Middle frontal gyrus (tissue), 1 donor: ENCODE data around the gene ISG20L2.
A peak's percentile ranks its signal among the peaks of the same experiment; 100 is the strongest.

ENCODE experiments used
- DNase-seq: peaks from one replicate; pipeline ENCODE4 v3.0.0-alpha.2; 2015; ENCODE audit warnings: low spot score; ENCODE audit errors: extremely low spot score

ISG20L2 gene

GRCh38 chr1:156690675-156691036 lies 37.9 kb downstream of the ISG20L2 start:
- DNase-seq, result no peak

GRCh38 chr1:156689953-156690674 lies 38.5 kb downstream of the ISG20L2 start:
- DNase-seq, result no peak

- DNase-seq, result no peak
Observed at GRCh38 chr1:156689035-156689952, 39.3 kb downstream of the ISG20L2 start.

- DNase-seq, result no peak
Observed at GRCh38 chr1:156684227-156684782, 44.3 kb downstream of the ISG20L2 start.

GRCh38 chr1:156682166-156682890 lies 46.2 kb downstream of the ISG20L2 start:
- DNase-seq, result no peak

GRCh38 chr1:156681196-156681960 lies 47.2 kb downstream of the ISG20L2 start:
- DNase-seq, result no peak

GRCh38 chr1:156680056-156680455 lies 48.5 kb downstream of the ISG20L2 start:
- no peak for DNase-seq

GRCh38 chr1:156677616-156678596 lies 50.7 kb downstream of the ISG20L2 start:
- peak; percentile 74 for DNase-seq

GRCh38 chr1:156676820-156677615 lies 51.5 kb downstream of the ISG20L2 start, which contains the start of gene NES:
Gene NES (minus strand): TSS chr1:156677407. CDS start chr1:156677264, 143 bp downstream.
- no peak for DNase-seq

GRCh38 chr1:156676114-156676819 lies 52.3 kb downstream of the ISG20L2 start:
- no peak for DNase-seq

GRCh38 chr1:156675210-156676113 lies 53.1 kb downstream of the ISG20L2 start:
- DNase-seq, result no peak

- no peak for DNase-seq
Observed at GRCh38 chr1:156673387-156674121, 55.0 kb downstream of the ISG20L2 start.
